D721Med (cell line): ENCODE results near the gene PSTPIP1.
A peak's percentile ranks its signal among the peaks of the same experiment; 100 is the strongest.

Experiments
- DNase-seq: peaks from one replicate; pipeline ENCODE4 v3.0.0; 2011; ENCODE audit warnings: low spot score; ENCODE audit not compliant: insufficient read length
- FAIRE-seq: peaks from 2 replicates; lab custom pipeline; 2011; peaks lifted over from hg19 to GRCh38; lab: Jason Lieb, UNC
- CTCF ChIP-seq: IDR thresholded peaks from 2 replicates; pipeline ENCODE4 v1.5.1; 2012; ENCODE audit warnings: mild to moderate bottlenecking, control low read depth; ENCODE audit not compliant: insufficient read depth; ENCODE audit errors: missing control alignments

PSTPIP1 gene

GRCh38 chr15:77025083-77025901 is 30.4 kb downstream of the PSTPIP1 start:
- TF ChIP-seq CTCF: no peak
- DNase-seq: peak; percentile 19
- no peak for FAIRE-seq

GRCh38 chr15:77025941-77026411 is 31.1 kb downstream of the PSTPIP1 start:
- TF ChIP-seq CTCF: no peak
- no peak for FAIRE-seq

GRCh38 chr15:77026501-77027110 is 31.7 kb downstream of the PSTPIP1 start:
- TF ChIP-seq CTCF: no peak

More at GRCh38 chr15:77025941-77026411, 31.1 kb downstream of the PSTPIP1 start:
- DNase-seq: no peak

GRCh38 chr15:77027111-77027696 is 32.3 kb downstream of the PSTPIP1 start:
- FAIRE-seq (no peak), DNase-seq (no peak)
- TF ChIP-seq CTCF: no peak

More at GRCh38 chr15:77026501-77027110, 31.7 kb downstream of the PSTPIP1 start:
- DNase-seq (no peak), FAIRE-seq (no peak)

- TF ChIP-seq CTCF: no peak
- FAIRE-seq (no peak), DNase-seq (no peak)
Observed at GRCh38 chr15:77027697-77028450, 32.9 kb downstream of the PSTPIP1 start.

- TF ChIP-seq CTCF: no peak
- DNase-seq: no peak
- FAIRE-seq: no peak
Observed at GRCh38 chr15:77028451-77029165, 33.7 kb downstream of the PSTPIP1 start.
